Dedifferentiated amniotic fluid mesenchymal stem cell (primary cell): ENCODE measurements around the gene LRRC8B.
"Not testable (repeated sequence)": the region's sequence is repeated elsewhere in the genome, so short reads cannot be mapped to it uniquely, and the experiment has no call there.

ENCODE experiments used
- DNase-seq: peaks from one replicate; pipeline ENCODE4 v3.0.0-alpha.2; 2016; ENCODE audit errors: extremely low spot score

Gene LRRC8B

GRCh38 chr1:89582571-89582970 is 57.9 kb downstream of the LRRC8B start:
- DNase-seq, result no peak

- DNase-seq, result no peak
Observed at GRCh38 chr1:89584211-89584610, 59.6 kb downstream of the LRRC8B start.

GRCh38 chr1:89584781-89585180 is 60.2 kb downstream of the LRRC8B start:
- no peak for DNase-seq

GRCh38 chr1:89587729-89588161 is 63.1 kb downstream of the LRRC8B start:
- no peak for DNase-seq

- no peak for DNase-seq
Observed at GRCh38 chr1:89588480-89588879, 63.9 kb downstream of the LRRC8B start.

GRCh38 chr1:89589515-89589914 is 64.9 kb downstream of the LRRC8B start:
- no peak for DNase-seq

- DNase-seq, result no peak
Observed at GRCh38 chr1:89590341-89591080, 65.9 kb downstream of the LRRC8B start.

- DNase-seq, result not testable (repeated sequence)
Observed at GRCh38 chr1:89592861-89593302, 68.3 kb downstream of the LRRC8B start.

GRCh38 chr1:89594096-89594740 is 69.6 kb downstream of the LRRC8B start:
- no peak for DNase-seq

GRCh38 chr1:89596698-89597097 is 72.1 kb downstream of the LRRC8B start:
- no peak for DNase-seq

GRCh38 chr1:89598450-89599331 is 74.1 kb downstream of the LRRC8B start:
- peak; percentile 38 for DNase-seq

- no peak for DNase-seq
Observed at GRCh38 chr1:89599332-89599630, 74.7 kb downstream of the LRRC8B start.

GRCh38 chr1:89600451-89601224 is 76.0 kb downstream of the LRRC8B start:
- DNase-seq, result no peak

GRCh38 chr1:89602871-89603404 is 78.3 kb downstream of the LRRC8B start:
- no peak for DNase-seq

- DNase-seq, result no peak
Observed at GRCh38 chr1:89603651-89604413, 79.2 kb downstream of the LRRC8B start.

- DNase-seq, result no peak
Observed at GRCh38 chr1:89604414-89604735, 79.7 kb downstream of the LRRC8B start.

- DNase-seq, result no peak
Observed at GRCh38 chr1:89605692-89606091, 81.1 kb downstream of the LRRC8B start.

GRCh38 chr1:89606227-89606980 is 81.8 kb downstream of the LRRC8B start:
- DNase-seq, result no peak

GRCh38 chr1:89607156-89607555 is 82.5 kb downstream of the LRRC8B start:
- DNase-seq, result no peak
